Liver (tissue), 9 donors: ENCODE results near the gene R3HCC1L. TPM values are rescaled to one million over a fixed set of nuclear protein-coding genes. Genes with fewer than 3 reads are reported as not detected.
A peak's percentile ranks its signal among the peaks of the same experiment; 100 is the strongest.

Experiments
- DNase-seq: peaks from one replicate; pipeline ENCODE4 v3.0.0-alpha.2; 2017; ENCODE audit warnings: low spot score
- H3K27ac ChIP-seq, 2 donors: one replicate each; pipeline ENCODE4 v1.7.0; 2013; ENCODE audit warnings: inconsistent platforms in 2 of 2, low read length in 2 of 2, control low read depth in 1 of 2, low read depth in 1 of 2, mild to moderate bottlenecking in 1 of 2
- H3K27me3 ChIP-seq, 4 donors: one replicate each; pipeline versions ENCODE4 v1.6.1 to v1.7.0; 2013; ENCODE audit warnings: low read length in 3 of 4, inconsistent platforms in 1 of 4, mild to moderate bottlenecking in 1 of 4, moderate library complexity in 1 of 4; ENCODE audit not compliant: control insufficient read depth in 4 of 4, insufficient read depth in 4 of 4
- H3K36me3 ChIP-seq, 4 donors: one replicate each; pipeline versions ENCODE4 v1.6.1 to v1.7.0; 2013; ENCODE audit warnings: low read length in 3 of 4, mild to moderate bottlenecking in 3 of 4, low read depth in 1 of 4, moderate library complexity in 1 of 4; ENCODE audit not compliant: control insufficient read depth in 4 of 4, insufficient read depth in 3 of 4
- H3K4me1 ChIP-seq, 4 donors: one replicate each; pipeline versions ENCODE4 v1.6.1 to v1.7.0; 2013; ENCODE audit warnings: low read length in 3 of 4, mild to moderate bottlenecking in 3 of 4, moderate library complexity in 1 of 4; ENCODE audit not compliant: control insufficient read depth in 4 of 4, insufficient read depth in 4 of 4
- H3K4me3 ChIP-seq, 3 donors: one replicate each; pipeline versions ENCODE4 v1.6.1 to v1.7.0; 2013; ENCODE audit warnings: low read length in 3 of 3, control low read depth in 1 of 3, low read depth in 1 of 3, mild to moderate bottlenecking in 1 of 3
- H3K9ac ChIP-seq, 2 donors: one replicate each; pipeline ENCODE4 v1.7.0; 2013; ENCODE audit warnings: low read length in 2 of 2, mild to moderate bottlenecking in 2 of 2, moderate library complexity in 2 of 2, control low read depth in 1 of 2, low read depth in 1 of 2
- H3K9me3 ChIP-seq, 4 donors: one replicate each; pipeline versions ENCODE4 v1.6.1 to v1.7.0; 2013; ENCODE audit warnings: low read length in 3 of 4; ENCODE audit not compliant: control insufficient read depth in 4 of 4
- EGR1 ChIP-seq, 2 donors: IDR thresholded peaks; 2 replicates each; pipeline ENCODE4 v1.6.1; 2016 to 2018; ENCODE audit warnings: antibody characterized with exemption in 2 of 2, low read depth in 2 of 2
- FOXA1 ChIP-seq: IDR thresholded peaks from 2 replicates; pipeline ENCODE4 v1.6.1; 2016; ENCODE audit warnings: antibody characterized with exemption
- FOXA2 ChIP-seq: IDR thresholded peaks from 2 replicates; pipeline ENCODE4 v1.6.1; 2016; ENCODE audit warnings: antibody characterized with exemption
- GABPA ChIP-seq, 2 donors: IDR thresholded peaks in 1 of 2; conservative IDR thresholded peaks in 1 of 2; 2 replicates each; pipeline ENCODE4 v1.6.1; 2016; ENCODE audit warnings: antibody characterized with exemption in 2 of 2, mild to moderate bottlenecking in 1 of 2, moderate library complexity in 1 of 2
- HNF4A ChIP-seq, 2 donors: conservative IDR thresholded peaks; 2 replicates each; pipeline ENCODE4 v1.6.1; 2016; ENCODE audit warnings: antibody characterized with exemption in 2 of 2, mild to moderate bottlenecking in 2 of 2
- JUND ChIP-seq, 2 donors: IDR thresholded peaks; 2 replicates each; pipeline ENCODE4 v1.6.1; 2016; ENCODE audit warnings: antibody characterized with exemption in 2 of 2
- NR2F2 ChIP-seq: IDR thresholded peaks from 2 replicates; pipeline ENCODE4 v1.6.1; 2016; ENCODE audit warnings: antibody characterized with exemption
- RAD21 ChIP-seq, 2 donors: IDR thresholded peaks; 2 replicates each; pipeline ENCODE4 v1.6.1; 2016; ENCODE audit warnings: antibody characterized with exemption in 2 of 2, mild to moderate bottlenecking in 2 of 2
- REST ChIP-seq: IDR thresholded peaks from 2 replicates; pipeline ENCODE4 v1.6.1; 2016; ENCODE audit warnings: antibody characterized with exemption, mild to moderate bottlenecking
- RXRA ChIP-seq, 2 donors: IDR thresholded peaks; 2 replicates each; pipeline ENCODE4 v1.6.1; 2017 to 2018; ENCODE audit warnings: antibody characterized with exemption in 2 of 2, mild to moderate bottlenecking in 1 of 2
- SP1 ChIP-seq: IDR thresholded peaks from 2 replicates; pipeline ENCODE4 v1.6.1; 2018; ENCODE audit warnings: antibody characterized with exemption, mild to moderate bottlenecking
- YY1 ChIP-seq: IDR thresholded peaks from 2 replicates; pipeline ENCODE4 v1.6.1; 2016; ENCODE audit warnings: antibody characterized with exemption, mild to moderate bottlenecking
- WGBS: extraction: QIAGEN DNeasy Blood & Tissue Kit; methylation state at CpG from one replicate; pipeline ENCODE4 v1.1.7; 2013; 5-methylcytosine and 5-hydroxymethylcytosine counted together
- polyA plus RNA-seq, 2 donors: library from polyadenylated mRNA; stranded (reverse) in 1 of 2; unstranded in 1 of 2; fragments of 200-250 nt in 1 of 2; fragments of >200 nt in 1 of 2; fragmentation: Nextera tagmentation in 1 of 2; extraction: Ambion mirVana in 1 of 2; gene quantifications; one replicate each; pipeline versions ENCODE4 v1.2.1 to v1.2.3, GENCODE V29; 2013 to 2015
- total RNA-seq, 2 donors: library from RNA; depleted of rRNA; stranded (reverse); fragments of >200 nt; gene quantifications; one replicate each; pipeline ENCODE4 v1.2.3, GENCODE V29; 2014
- TF ChIP-seq, protein P1 (sequence below): IDR thresholded peaks from 2 replicates; pipeline ENCODE4 v1.6.1; 2016; ENCODE audit warnings: antibody characterized with exemption
- donor health status: healthy.
- donor health status: healthy.
- donor health status: healthy.
- donor health status: healthy.
- donor health status: healthy.

R3HCC1L gene
- total and polyA plus RNA-seq, 4 donors = 3.2 to 11.2 (median 7.4) TPM

DNA sequence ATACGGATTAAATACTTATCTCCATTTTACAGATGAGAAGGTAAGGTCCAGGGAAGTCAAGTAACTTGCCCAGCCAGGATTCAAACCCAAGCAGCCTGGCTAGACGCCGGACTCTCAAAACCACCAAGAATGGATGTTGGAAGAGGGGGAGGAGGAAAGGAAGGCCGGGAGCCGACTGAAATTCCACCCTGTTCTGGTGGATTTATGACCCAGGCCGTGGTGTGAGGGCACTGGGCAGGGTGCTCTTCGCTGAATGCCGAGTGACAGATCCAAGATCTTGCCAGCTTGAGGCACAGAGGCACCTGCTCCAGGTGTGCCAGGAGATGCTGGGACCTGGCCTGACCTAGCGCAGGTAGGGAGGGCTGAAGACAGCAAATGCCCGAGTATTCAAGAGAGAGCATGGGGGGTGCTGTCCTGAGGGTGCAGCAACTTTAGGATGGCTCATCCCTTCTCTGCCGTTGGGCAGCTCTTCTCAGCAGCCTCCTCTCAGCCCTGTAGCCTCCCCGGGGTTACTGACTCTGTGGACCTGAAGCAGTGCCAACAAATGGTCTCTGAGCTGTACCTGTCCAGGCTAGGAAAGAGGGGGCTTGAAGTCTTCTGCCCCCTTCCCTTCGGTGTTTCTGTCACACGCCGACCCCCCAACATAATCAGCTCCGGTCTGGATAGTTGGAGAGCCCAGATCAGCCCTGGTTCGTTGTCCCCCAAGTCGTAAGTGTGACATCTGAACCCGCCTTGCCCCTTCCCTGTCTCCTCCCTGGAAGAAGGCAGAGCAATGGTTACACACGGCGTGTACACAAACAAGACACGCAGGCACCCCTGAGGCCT is 132.8 kb downstream of the R3HCC1L start:
- peak overlapping the region in 1 of 2 donors; percentile 39 for H3K27ac ChIP-seq
- peaks cover 0 to 3% (median 0%) of the 10 kb centered on the region in 4 donors for H3K27me3 ChIP-seq
- 56% methylated on average over 22 of the region's 22 CpGs for WGBS
- no peaks in the 10 kb centered on the region for H3K36me3 ChIP-seq
- TF ChIP-seq FOXA2 = no peak
- no peak for TF ChIP-seq SP1
- TF ChIP-seq YY1 = no peak
- no peak for TF ChIP-seq RXRA (IDR thresholded peaks at IDR 0.05)
- TF ChIP-seq, protein P1, sequence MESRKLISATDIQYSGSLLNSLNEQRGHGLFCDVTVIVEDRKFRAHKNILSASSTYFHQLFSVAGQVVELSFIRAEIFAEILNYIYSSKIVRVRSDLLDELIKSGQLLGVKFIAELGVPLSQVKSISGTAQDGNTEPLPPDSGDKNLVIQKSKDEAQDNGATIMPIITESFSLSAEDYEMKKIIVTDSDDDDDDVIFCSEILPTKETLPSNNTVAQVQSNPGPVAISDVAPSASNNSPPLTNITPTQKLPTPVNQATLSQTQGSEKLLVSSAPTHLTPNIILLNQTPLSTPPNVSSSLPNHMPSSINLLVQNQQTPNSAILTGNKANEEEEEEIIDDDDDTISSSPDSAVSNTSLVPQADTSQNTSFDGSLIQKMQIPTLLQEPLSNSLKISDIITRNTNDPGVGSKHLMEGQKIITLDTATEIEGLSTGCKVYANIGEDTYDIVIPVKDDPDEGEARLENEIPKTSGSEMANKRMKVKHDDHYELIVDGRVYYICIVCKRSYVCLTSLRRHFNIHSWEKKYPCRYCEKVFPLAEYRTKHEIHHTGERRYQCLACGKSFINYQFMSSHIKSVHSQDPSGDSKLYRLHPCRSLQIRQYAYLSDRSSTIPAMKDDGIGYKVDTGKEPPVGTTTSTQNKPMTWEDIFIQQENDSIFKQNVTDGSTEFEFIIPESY = no peak
- TF ChIP-seq HNF4A (conservative IDR thresholded peaks at IDR 0.05) = no peak
- no peak for TF ChIP-seq RAD21 (IDR thresholded peaks at IDR 0.05)
- no peak for TF ChIP-seq NR2F2
- no peak for TF ChIP-seq JUND (IDR thresholded peaks at IDR 0.05)
- H3K9ac ChIP-seq = no peak overlapping the region
- DNase-seq = no peak
- H3K9me3 ChIP-seq = no peaks in the 10 kb centered on the region
- H3K4me1 ChIP-seq = peaks cover 0 to 15% (median 3%) of the 10 kb centered on the region in 4 donors
- peak overlapping the region in 1 of 3 donors; percentile 57 for H3K4me3 ChIP-seq

DNA sequence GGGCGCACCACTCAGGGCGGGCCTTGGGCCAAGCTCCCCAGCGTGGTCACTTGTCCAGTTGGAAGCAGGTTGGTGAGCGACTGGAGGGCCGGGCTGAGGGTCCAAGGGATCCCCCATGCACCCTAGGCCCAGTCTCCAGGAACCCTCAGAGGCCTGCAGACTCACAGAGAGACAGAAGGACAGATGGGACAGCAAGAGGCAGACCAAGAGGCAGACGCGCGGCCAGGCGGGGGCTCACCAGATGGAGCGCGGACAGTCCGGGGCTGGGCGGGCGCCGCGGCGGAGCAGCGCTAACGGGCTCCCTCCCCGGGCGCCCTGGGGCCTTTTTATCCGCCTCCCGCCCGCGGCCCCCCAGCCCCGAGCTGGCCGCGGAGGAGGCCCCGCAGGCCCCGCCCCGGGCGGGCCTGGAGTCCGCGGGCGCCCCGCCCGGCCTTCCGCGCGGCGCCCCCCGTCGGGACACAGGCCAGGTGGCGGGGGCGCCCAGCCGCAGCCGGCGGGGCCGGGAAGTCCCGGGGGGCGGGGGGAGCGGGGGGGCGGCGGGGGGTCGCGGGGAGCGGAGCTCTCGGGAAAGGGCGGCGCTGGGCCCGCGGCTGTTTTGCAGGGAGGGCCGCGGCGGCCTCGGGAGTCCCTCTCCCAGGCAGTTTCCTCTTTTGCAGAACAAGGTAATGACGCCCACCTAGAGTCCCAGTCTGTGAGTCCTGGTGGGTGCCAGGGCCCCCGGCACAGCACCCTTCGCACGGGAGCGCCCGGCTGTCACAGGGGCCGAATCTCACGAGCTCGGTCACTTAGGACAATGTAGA is 133.6 kb downstream of the R3HCC1L start, which contains the start of gene LOXL4:
Gene LOXL4 (minus strand): TSS at position 301 of the 800 bp plus-strand sequence. CDS start 5,175 bp downstream, outside the sequence.
- H3K36me3 ChIP-seq = no peaks in the 10 kb centered on the region
- WGBS = 4% methylated on average over 75 of the region's 75 CpGs
- peak; percentile 53 for DNase-seq

More for the DNA sequence above, 133.6 kb downstream of the R3HCC1L start, which contains the start of gene LOXL4:
- TF ChIP-seq RAD21 (IDR thresholded peaks at IDR 0.05) (no peak), HNF4A (conservative IDR thresholded peaks at IDR 0.05) (no peak), YY1 (no peak), REST (no peak), GABPA (IDR thresholded peaks at IDR 0.05 in 1 of 2, conservative IDR thresholded peaks at IDR 0.05 in 1 of 2) (no peak), JUND (IDR thresholded peaks at IDR 0.05) (no peak), NR2F2 (no peak), FOXA1 (no peak), EGR1 (IDR thresholded peaks at IDR 0.05; ENCODE audit: low read depth in 2 of 2) (no peak), SP1 (no peak), FOXA2 (no peak)
- no peak within 1 kb of the TSS for H3K9ac ChIP-seq
- peak within 1 kb of the TSS; percentile 8 to 39 for H3K27ac ChIP-seq
- H3K4me1 ChIP-seq = peaks cover 0 to 15% (median 3%) of the 10 kb centered on the region in 4 donors
- H3K27me3 ChIP-seq = peaks cover 0 to 3% (median 0%) of the 10 kb centered on the region in 4 donors
- no peaks in the 10 kb centered on the region for H3K9me3 ChIP-seq
- H3K4me3 ChIP-seq = peak within 1 kb of the TSS in 2 of 3 donors; percentile 39 to 57
